Stimulated activated naive CD4-positive, alpha-beta T cell (primary cell): ENCODE measurements around the gene RBM20.

ENCODE experiments used
- DNase-seq, 6 experiments: peaks; one replicate each; lab custom pipeline; 2025; lab: John Stamatoyannopoulos, UW

RBM20 gene

GRCh38 chr10:110676016-110676415 lies 31.9 kb downstream of the RBM20 start:
- DNase-seq = no peak

GRCh38 chr10:110679486-110680272 lies 35.5 kb downstream of the RBM20 start:
- DNase-seq = no peak

GRCh38 chr10:110680273-110681020 lies 36.3 kb downstream of the RBM20 start:
- no peak for DNase-seq

GRCh38 chr10:110681023-110681681 lies 37.0 kb downstream of the RBM20 start:
- peak in 2 of 6 experiments; percentile 1 to 17 for DNase-seq

GRCh38 chr10:110682348-110682747 lies 38.2 kb downstream of the RBM20 start:
- no peak for DNase-seq

- DNase-seq = no peak
Observed at GRCh38 chr10:110684800-110685446, 40.8 kb downstream of the RBM20 start.

- no peak for DNase-seq
Observed at GRCh38 chr10:110686047-110686446, 41.9 kb downstream of the RBM20 start.

GRCh38 chr10:110686949-110687348 lies 42.8 kb downstream of the RBM20 start:
- no peak for DNase-seq

GRCh38 chr10:110687400-110687799 lies 43.3 kb downstream of the RBM20 start:
- DNase-seq = no peak

- no peak for DNase-seq
Observed at GRCh38 chr10:110691139-110691538, 47.0 kb downstream of the RBM20 start.

GRCh38 chr10:110694263-110694662 lies 50.1 kb downstream of the RBM20 start:
- no peak for DNase-seq

- no peak for DNase-seq
Observed at GRCh38 chr10:110694820-110695538, 50.8 kb downstream of the RBM20 start.

GRCh38 chr10:110695539-110695886 lies 51.4 kb downstream of the RBM20 start:
- DNase-seq = no peak

GRCh38 chr10:110696436-110696835 lies 52.3 kb downstream of the RBM20 start:
- DNase-seq = no peak

- DNase-seq = no peak
Observed at GRCh38 chr10:110698340-110698739, 54.2 kb downstream of the RBM20 start.

- DNase-seq = no peak
Observed at GRCh38 chr10:110698782-110699201, 54.7 kb downstream of the RBM20 start.

- no peak for DNase-seq
Observed at GRCh38 chr10:110699859-110700468, 55.8 kb downstream of the RBM20 start.

GRCh38 chr10:110700947-110701616 lies 56.9 kb downstream of the RBM20 start:
- DNase-seq = no peak

- no peak for DNase-seq
Observed at GRCh38 chr10:110701617-110701971, 57.5 kb downstream of the RBM20 start.

- no peak for DNase-seq
Observed at GRCh38 chr10:110704070-110704469, 59.9 kb downstream of the RBM20 start.
